ENCODE data around the gene FSTL4. TPM values are rescaled to one million over a fixed set of nuclear protein-coding genes. Genes with fewer than 3 reads are reported as not detected.
A peak's percentile ranks its signal among the peaks of the same experiment; 100 is the strongest.

Gene FSTL4
- total RNA-seq, 2 donors from 2014 or later, result 0.26 to 1.3 TPM

GRCh38 chr5:133565993-133566392 lies 46.3 kb downstream of the FSTL4 start:
- Histone ChIP-seq H3K4me3 (no peak overlapping the region), H3K9me3 (no peaks in the 10 kb centered on the region), H3K27ac (no peak overlapping the region), H3K4me1 (no peaks in the 10 kb centered on the region), H3K27me3 (no peaks in the 10 kb centered on the region), H3K36me3 (replicated peaks in 1 of 2; ENCODE audit: insufficient read depth in 1 of 2, low read depth in 2 of 2) (no peaks in the 10 kb centered on the region)
- TF ChIP-seq CTCF (IDR thresholded peaks at IDR 0.05) (no peak), POLR2A (IDR thresholded peaks at IDR 0.05) (no peak)
- ATAC-seq (no peak), DNase-seq (peak in 2 of 4 donors; percentile 10 to 23)
- intact Hi-C loops (cut with DNase I), result no loop called here
- 67 to 73% methylated on average over 3 of the region's 3 CpGs for WGBS, 2 donors

GRCh38 chr5:133564921-133565565 lies 47.3 kb downstream of the FSTL4 start:
- no peak for DNase-seq
- no peak for TF ChIP-seq CTCF (IDR thresholded peaks at IDR 0.05)
- TF ChIP-seq POLR2A (IDR thresholded peaks at IDR 0.05), result no peak
- Histone ChIP-seq H3K27ac (no peak overlapping the region), H3K9me3 (no peaks in the 10 kb centered on the region), H3K36me3 (replicated peaks in 1 of 2; ENCODE audit: insufficient read depth in 1 of 2, low read depth in 2 of 2) (no peaks in the 10 kb centered on the region), H3K4me3 (no peak overlapping the region), H3K27me3 (no peaks in the 10 kb centered on the region), H3K4me1 (no peaks in the 10 kb centered on the region)
- ATAC-seq, result no peak
- WGBS, 2 donors, result 52 to 58% methylated on average over 4 of the region's 4 CpGs
- intact Hi-C loops (cut with DNase I), result no loop called here

DNA sequence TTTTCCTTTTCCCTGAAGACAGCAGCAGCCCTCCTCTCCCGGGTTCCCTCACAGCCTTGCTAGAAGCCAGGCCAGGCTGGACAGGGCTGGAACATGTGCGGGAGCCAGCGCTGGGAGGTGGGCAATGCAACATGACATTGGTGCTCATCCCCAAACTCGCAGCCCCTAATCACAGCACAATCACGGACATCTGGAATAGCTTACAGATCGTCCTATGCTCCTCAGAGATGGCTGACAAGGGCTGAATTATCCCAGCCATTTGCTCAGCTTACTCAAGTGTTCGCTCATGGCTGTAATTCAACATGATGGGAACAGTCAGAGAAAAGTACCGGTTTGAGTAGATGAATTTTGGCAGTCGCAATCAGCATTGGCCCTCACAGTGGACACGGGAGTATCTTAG lies 49.8 kb downstream of the FSTL4 start:
- 71 to 75% methylated on average over 10 of the region's 10 CpGs for WGBS, 2 donors
- Histone ChIP-seq H3K36me3 (replicated peaks in 1 of 2; ENCODE audit: insufficient read depth in 1 of 2, low read depth in 2 of 2) (no peaks in the 10 kb centered on the region), H3K9me3 (no peaks in the 10 kb centered on the region), H3K4me3 (no peak overlapping the region), H3K27ac (no peak overlapping the region), H3K27me3 (no peaks in the 10 kb centered on the region), H3K4me1 (no peaks in the 10 kb centered on the region)
- no peak for TF ChIP-seq POLR2A (IDR thresholded peaks at IDR 0.05)
- no peak for TF ChIP-seq CTCF (IDR thresholded peaks at IDR 0.05)
- intact Hi-C loops (cut with DNase I), result no loop called here
- DNase-seq, result no peak
- no peak for ATAC-seq

GRCh38 chr5:133559960-133560359 lies 52.4 kb downstream of the FSTL4 start:
- 56 to 67% methylated on average over 4 to 5 of the region's 5 CpGs for WGBS, 2 donors
- Histone ChIP-seq H3K36me3 (replicated peaks in 1 of 2; ENCODE audit: insufficient read depth in 1 of 2, low read depth in 2 of 2) (no peaks in the 10 kb centered on the region), H3K9me3 (no peaks in the 10 kb centered on the region), H3K4me1 (no peaks in the 10 kb centered on the region), H3K4me3 (no peak overlapping the region), H3K27me3 (no peaks in the 10 kb centered on the region), H3K27ac (no peak overlapping the region)
- no peak for TF ChIP-seq CTCF (IDR thresholded peaks at IDR 0.05)
- TF ChIP-seq POLR2A (IDR thresholded peaks at IDR 0.05), result no peak
- no peak for DNase-seq
- ATAC-seq, result no peak
- intact Hi-C loops (cut with DNase I), result no loop called here

- WGBS, 2 donors, result 72 to 79% methylated on average over 4 of the region's 4 CpGs
- DNase-seq (no peak), ATAC-seq (no peak)
- intact Hi-C loops (cut with DNase I), result no loop called here
- Histone ChIP-seq H3K4me1 (no peaks in the 10 kb centered on the region), H3K27me3 (no peaks in the 10 kb centered on the region), H3K36me3 (replicated peaks in 1 of 2; ENCODE audit: insufficient read depth in 1 of 2, low read depth in 2 of 2) (no peaks in the 10 kb centered on the region), H3K27ac (no peak overlapping the region), H3K4me3 (no peak overlapping the region), H3K9me3 (no peaks in the 10 kb centered on the region)
- TF ChIP-seq POLR2A (IDR thresholded peaks at IDR 0.05) (no peak), CTCF (IDR thresholded peaks at IDR 0.05) (no peak)
Measured at GRCh38 chr5:133556551-133556950, 55.8 kb downstream of the FSTL4 start.

Data from body of pancreas (tissue), 4 donors.